ENCODE measurements around the gene VCL. TPM values are rescaled to one million over a fixed set of nuclear protein-coding genes. Genes with fewer than 3 reads are reported as not detected.

VCL gene
- total RNA-seq, 2 donors from 2014 or later, result 24.4 to 31.6 TPM

DNA sequence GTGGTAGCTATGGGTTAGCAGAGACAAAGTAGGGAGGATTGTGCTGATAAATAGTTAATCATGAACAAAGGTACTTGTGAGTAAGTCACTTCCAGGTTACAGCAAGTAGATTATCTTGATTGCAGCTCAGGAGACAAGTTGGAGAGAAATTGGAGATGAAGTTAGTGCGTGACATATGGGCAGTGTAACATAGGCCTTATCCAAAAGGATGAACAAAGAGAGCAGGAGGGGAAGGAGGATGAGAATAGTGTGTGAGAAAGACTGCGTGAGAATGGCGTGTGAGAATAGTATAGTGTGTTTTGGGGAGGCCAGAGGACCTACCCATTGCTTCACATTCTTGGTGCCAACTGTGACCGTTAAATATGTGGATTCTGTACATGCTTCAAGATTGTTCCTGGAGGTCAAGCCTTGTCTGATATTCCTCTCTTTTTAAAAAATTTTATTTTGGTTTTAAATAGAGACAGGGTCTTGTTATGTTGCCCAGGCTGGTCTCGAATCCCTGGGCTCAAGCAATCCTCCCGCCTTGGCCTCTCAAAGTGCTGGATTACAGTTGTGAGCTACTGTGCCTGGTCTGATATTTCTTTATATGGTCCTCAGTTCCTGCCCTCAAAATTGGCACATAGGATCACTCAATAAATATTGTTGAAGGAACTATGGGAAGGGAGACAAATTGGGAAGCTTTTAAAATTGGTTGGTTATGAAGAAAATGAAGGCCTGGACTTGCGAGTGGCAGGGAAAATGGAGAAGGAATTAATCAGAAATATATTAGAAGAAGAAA, 3.2 kb downstream of the VCL start:
- no peaks in the 10 kb centered on the region for H3K36me3 ChIP-seq (replicated peaks in 1 of 2; ENCODE audit: insufficient read depth in 1 of 2, low read depth in 2 of 2)
- ATAC-seq, result no peak
- no peak for TF ChIP-seq POLR2A (IDR thresholded peaks at IDR 0.05)
- TF ChIP-seq, protein P1, sequence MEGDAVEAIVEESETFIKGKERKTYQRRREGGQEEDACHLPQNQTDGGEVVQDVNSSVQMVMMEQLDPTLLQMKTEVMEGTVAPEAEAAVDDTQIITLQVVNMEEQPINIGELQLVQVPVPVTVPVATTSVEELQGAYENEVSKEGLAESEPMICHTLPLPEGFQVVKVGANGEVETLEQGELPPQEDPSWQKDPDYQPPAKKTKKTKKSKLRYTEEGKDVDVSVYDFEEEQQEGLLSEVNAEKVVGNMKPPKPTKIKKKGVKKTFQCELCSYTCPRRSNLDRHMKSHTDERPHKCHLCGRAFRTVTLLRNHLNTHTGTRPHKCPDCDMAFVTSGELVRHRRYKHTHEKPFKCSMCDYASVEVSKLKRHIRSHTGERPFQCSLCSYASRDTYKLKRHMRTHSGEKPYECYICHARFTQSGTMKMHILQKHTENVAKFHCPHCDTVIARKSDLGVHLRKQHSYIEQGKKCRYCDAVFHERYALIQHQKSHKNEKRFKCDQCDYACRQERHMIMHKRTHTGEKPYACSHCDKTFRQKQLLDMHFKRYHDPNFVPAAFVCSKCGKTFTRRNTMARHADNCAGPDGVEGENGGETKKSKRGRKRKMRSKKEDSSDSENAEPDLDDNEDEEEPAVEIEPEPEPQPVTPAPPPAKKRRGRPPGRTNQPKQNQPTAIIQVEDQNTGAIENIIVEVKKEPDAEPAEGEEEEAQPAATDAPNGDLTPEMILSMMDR (IDR thresholded peaks at IDR 0.05), result no peak
- WGBS, 2 donors, result 82 to 90% methylated on average over 7 of the region's 7 CpGs
- H3K27me3 ChIP-seq, result no peaks in the 10 kb centered on the region
- H3K4me3 ChIP-seq, result no peak overlapping the region
- intact Hi-C loops (cut with DNase I), result no loop called here
- peak overlapping the region in 2 of 4 donors; percentile 22 to 99 for H3K27ac ChIP-seq
- DNase-seq, result no peak
- no peaks in the 10 kb centered on the region for H3K9me3 ChIP-seq
- peaks cover 36% of the 10 kb centered on the region for H3K4me1 ChIP-seq

DNA sequence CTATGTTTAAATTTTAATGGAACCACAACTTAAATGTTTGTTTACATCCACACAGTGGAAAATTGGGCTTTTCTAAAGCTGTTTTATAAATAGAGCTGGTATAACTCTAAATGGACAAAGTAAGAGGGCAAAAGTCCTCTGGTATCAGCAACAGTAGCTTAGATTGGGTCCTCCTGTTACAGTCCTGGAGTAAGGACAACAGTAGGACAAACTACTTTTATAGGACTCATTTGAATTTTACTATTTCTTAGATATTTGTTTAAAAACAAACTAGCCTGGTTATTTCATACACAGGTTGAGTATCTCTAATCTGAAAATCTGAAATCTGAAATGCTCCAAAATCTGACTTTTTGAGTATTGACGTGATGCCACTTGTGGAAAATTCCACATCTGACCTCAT, 8.4 kb downstream of the VCL start:
- DNase-seq (no peak), ATAC-seq (no peak)
- TF ChIP-seq, protein P1 (IDR thresholded peaks at IDR 0.05), result no peak
- no peak for TF ChIP-seq POLR2A (IDR thresholded peaks at IDR 0.05)
- Histone ChIP-seq H3K4me1 (peaks cover 22% of the 10 kb centered on the region), H3K27me3 (no peaks in the 10 kb centered on the region), H3K36me3 (replicated peaks in 1 of 2; ENCODE audit: insufficient read depth in 1 of 2, low read depth in 2 of 2) (no peaks in the 10 kb centered on the region), H3K27ac (no peak overlapping the region), H3K9me3 (no peaks in the 10 kb centered on the region), H3K4me3 (no peak overlapping the region)
- intact Hi-C loops (cut with DNase I), result no loop called here
- WGBS, 2 donors, result 60 to 73% methylated on average over 1 of the region's 1 CpG

DNA sequence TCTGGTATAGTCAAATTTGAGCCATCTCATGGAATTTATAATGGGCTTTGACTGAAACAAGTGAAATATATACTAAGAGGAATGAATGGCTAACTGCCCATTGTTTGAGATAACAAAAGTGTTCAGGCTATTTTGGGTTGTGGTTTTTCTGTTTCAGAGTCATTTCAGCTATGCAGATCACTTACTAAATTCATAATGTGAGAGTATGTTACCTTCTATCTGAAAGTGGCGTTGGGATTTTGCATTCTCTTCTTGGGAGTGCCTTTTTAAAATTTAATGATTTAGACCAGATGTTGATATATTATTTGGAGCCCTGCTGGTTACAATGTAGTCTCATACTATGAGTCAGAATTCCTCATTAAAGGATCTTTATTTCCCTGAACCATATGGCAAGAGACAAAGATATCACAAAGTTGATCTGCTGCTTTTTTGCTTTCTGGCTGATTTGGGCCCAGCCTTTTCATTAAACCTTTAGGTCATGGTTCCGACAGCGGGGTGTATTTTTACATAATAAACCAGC, 10.4 kb downstream of the VCL start:
- intact Hi-C loops (cut with DNase I), result no loop called here
- H3K4me3 ChIP-seq, result no peak overlapping the region
- H3K36me3 ChIP-seq (replicated peaks in 1 of 2; ENCODE audit: insufficient read depth in 1 of 2, low read depth in 2 of 2), result no peaks in the 10 kb centered on the region
- 86 to 91% methylated on average over 3 of the region's 3 CpGs for WGBS, 2 donors
- ATAC-seq (no peak), DNase-seq (no peak)
- H3K9me3 ChIP-seq, result no peaks in the 10 kb centered on the region
- peaks cover 32% of the 10 kb centered on the region for H3K4me1 ChIP-seq
- TF ChIP-seq POLR2A (IDR thresholded peaks at IDR 0.05), result no peak
- TF ChIP-seq, protein P1 (IDR thresholded peaks at IDR 0.05), result no peak
- H3K27ac ChIP-seq, result no peak overlapping the region
- no peaks in the 10 kb centered on the region for H3K27me3 ChIP-seq

DNA sequence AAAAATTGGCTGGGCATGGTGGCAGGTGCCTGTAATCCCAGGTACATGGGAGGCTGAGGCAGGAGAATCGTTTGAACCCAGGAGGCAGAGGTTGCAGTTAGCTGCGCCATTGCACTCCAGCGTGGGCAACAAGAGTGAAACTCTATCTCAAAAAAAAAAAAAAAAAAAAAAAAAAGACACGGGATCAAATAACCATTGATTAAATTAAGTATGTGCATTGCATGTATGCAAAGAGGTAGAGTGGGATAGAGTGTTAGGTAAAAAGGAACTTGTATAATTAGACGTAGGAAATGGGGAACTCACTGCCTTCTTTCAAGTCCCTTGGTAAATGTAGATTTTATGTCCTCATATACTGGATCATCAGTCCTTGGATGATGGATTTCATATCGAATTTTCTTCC, 13.1 kb downstream of the VCL start:
- DNase-seq (no peak), ATAC-seq (no peak)
- no peak overlapping the region for H3K27ac ChIP-seq
- no peaks in the 10 kb centered on the region for H3K27me3 ChIP-seq
- H3K4me1 ChIP-seq, result peaks cover 26% of the 10 kb centered on the region
- H3K9me3 ChIP-seq, result no peaks in the 10 kb centered on the region
- H3K4me3 ChIP-seq, result no peak overlapping the region
- WGBS, 2 donors, result 90 to 94% methylated on average over 6 of the region's 6 CpGs
- H3K36me3 ChIP-seq (replicated peaks in 1 of 2; ENCODE audit: insufficient read depth in 1 of 2, low read depth in 2 of 2), result no peaks in the 10 kb centered on the region
- TF ChIP-seq, protein P1 (IDR thresholded peaks at IDR 0.05), result no peak
- no peak for TF ChIP-seq POLR2A (IDR thresholded peaks at IDR 0.05)
- intact Hi-C loops (cut with DNase I), result no loop called here

DNA sequence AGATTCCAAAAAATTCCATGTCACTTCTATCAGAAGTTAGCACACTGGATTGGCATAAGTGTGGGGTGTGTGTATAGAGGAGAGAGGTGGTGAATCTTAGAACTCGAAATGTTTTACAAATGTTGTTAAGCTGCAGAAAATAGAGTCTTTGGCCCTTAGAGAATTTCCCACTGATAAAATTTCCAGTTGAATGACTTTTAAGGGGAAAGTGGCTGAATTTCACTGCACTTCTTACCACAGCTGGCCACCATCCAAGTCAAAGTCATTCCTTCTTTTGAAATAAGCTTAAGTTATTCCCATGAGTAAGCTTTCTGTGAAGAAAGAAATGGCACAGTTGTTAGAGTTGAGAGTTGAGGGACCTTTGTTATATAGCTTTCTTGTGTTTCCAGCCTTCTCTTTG, 13.9 kb downstream of the VCL start:
- intact Hi-C loops (cut with DNase I), result no loop called here
- no peak for ATAC-seq
- WGBS, 2 donors, result 68 to 71% methylated on average over 1 of the region's 1 CpG
- no peak overlapping the region for H3K4me3 ChIP-seq
- peaks cover 26% of the 10 kb centered on the region for H3K4me1 ChIP-seq
- no peaks in the 10 kb centered on the region for H3K36me3 ChIP-seq (replicated peaks in 1 of 2; ENCODE audit: insufficient read depth in 1 of 2, low read depth in 2 of 2)
- no peak overlapping the region for H3K27ac ChIP-seq
- DNase-seq, result peak in 3 of 4 donors; percentile 24 to 30 (median 25)
- TF ChIP-seq, protein P1 (IDR thresholded peaks at IDR 0.05), result no peak
- TF ChIP-seq POLR2A (IDR thresholded peaks at IDR 0.05), result no peak
- no peaks in the 10 kb centered on the region for H3K27me3 ChIP-seq
- no peaks in the 10 kb centered on the region for H3K9me3 ChIP-seq
